Endothelial cell of umbilical vein (primary cell): ENCODE data around the gene GRK5. TPM values are rescaled to one million over a fixed set of nuclear protein-coding genes. Genes with fewer than 3 reads are reported as not detected.

Source experiments
- BruUV-seq: library from RNA; stranded (reverse); fragments of 400-500 nt; replicated peaks from 2 replicates; lab custom pipeline; 2021; lab: Mats Ljungman, UMichigan
- CTCF ChIA-PET: fragments of 300-600, 350-600 bp; sonication (Branson Sonifier 250); formaldehyde crosslinking; loops from one replicate; lab custom pipeline; 2021; ENCODE audit warnings: antibody characterized with exemption, inconsistent platforms; lab: Charles Lee
- POLR2A ChIA-PET: fragments of 300-600, 350-600 bp; sonication (Branson Sonifier 250); formaldehyde crosslinking; loops from one replicate; lab custom pipeline; 2021; ENCODE audit warnings: antibody characterized with exemption, inconsistent platforms; lab: Charles Lee
- DNase-seq: peaks from one replicate; pipeline ENCODE4 v3.0.0-alpha.2; 2011; ENCODE audit warnings: low read depth, low spot score
- FAIRE-seq: peaks from 2 replicates; lab custom pipeline; 2011; peaks lifted over from hg19 to GRCh38; lab: Jason Lieb, UNC
- H2AFZ ChIP-seq: 2 replicates; pipeline ENCODE4 v1.6.0; 2012; ENCODE audit warnings: low read depth, low read length, control low read depth, inconsistent platforms
- H3K27ac ChIP-seq: 2 replicates; pipeline ENCODE4 v1.5.1; 2011; ENCODE audit warnings: low read depth, mild to moderate bottlenecking, control low read depth, low read length, moderate library complexity; ENCODE audit not compliant: insufficient read depth
- H3K27me3 ChIP-seq, 2 experiments: 2 replicates each; pipeline versions ENCODE4 v1.6.0 to v1.6.1; 2011; ENCODE audit warnings: low read length in 2 of 2, mixed read lengths in 1 of 2; ENCODE audit not compliant: control insufficient read depth in 2 of 2, insufficient read depth in 2 of 2
- H3K36me3 ChIP-seq, 2 experiments: 2 replicates in 1 of 2; 3 replicates in 1 of 2; pipeline ENCODE4 v1.5.1; 2011; ENCODE audit warnings: low read length in 2 of 2, mild to moderate bottlenecking in 1 of 2, moderate library complexity in 1 of 2; ENCODE audit not compliant: control insufficient read depth in 2 of 2, insufficient read depth in 2 of 2; ENCODE audit errors: extremely low read depth in 1 of 2
- H3K4me1 ChIP-seq: 3 replicates; pipeline ENCODE4 v1.5.1; 2011; ENCODE audit warnings: mild to moderate bottlenecking, low read length; ENCODE audit not compliant: control insufficient read depth, insufficient read depth; ENCODE audit errors: extremely low read depth
- H3K4me2 ChIP-seq: 2 replicates; pipeline ENCODE4 v1.6.1; 2011; ENCODE audit warnings: low read length, control low read depth, mixed read lengths; ENCODE audit not compliant: insufficient read depth
- H3K4me3 ChIP-seq, 3 experiments: fragments of 200-600 bp in 1 of 3; sonication (generic), shearing (Covaris generic) in 1 of 3; replicated peaks in 1 of 3; 2 replicates each; pipeline ENCODE4 v1.5.1; 2011 to 2016; ENCODE audit warnings: control low read depth in 3 of 3, low read length in 3 of 3, mild to moderate bottlenecking in 2 of 3, inconsistent platforms in 1 of 3, low read depth in 1 of 3, moderate library complexity in 1 of 3; ENCODE audit not compliant: insufficient read depth in 1 of 3
- H3K79me2 ChIP-seq: 2 replicates; pipeline ENCODE4 v1.6.0; 2012; ENCODE audit warnings: low read length, inconsistent platforms; ENCODE audit not compliant: control insufficient read depth, insufficient read depth
- H3K9ac ChIP-seq: replicated peaks from 2 replicates; pipeline ENCODE3; 2011; ENCODE audit warnings: low read length, control low read depth; ENCODE audit not compliant: insufficient read depth; ENCODE audit errors: extremely low read depth
- H3K9me1 ChIP-seq: replicated peaks from 3 replicates; pipeline ENCODE4 v1.6.0; 2011; ENCODE audit warnings: mild to moderate bottlenecking, low read length; ENCODE audit not compliant: control insufficient read depth, insufficient read depth; ENCODE audit errors: extremely low read depth
- H3K9me3 ChIP-seq: replicated peaks from 2 replicates; pipeline ENCODE4 v1.5.1; 2012; ENCODE audit warnings: low read length, inconsistent platforms; ENCODE audit not compliant: control insufficient read depth, insufficient read depth
- H4K20me1 ChIP-seq: replicated peaks from 2 replicates; pipeline ENCODE3; 2011; ENCODE audit warnings: mild to moderate bottlenecking, low read length; ENCODE audit not compliant: control insufficient read depth, insufficient read depth; ENCODE audit errors: extremely low read depth
- EZH2 ChIP-seq: IDR thresholded peaks from 2 replicates; pipeline ENCODE4 v1.6.1; 2012; ENCODE audit warnings: borderline replicate concordance, low read depth, mild to moderate bottlenecking, moderate library complexity, low read length, inconsistent platforms; ENCODE audit not compliant: severe bottlenecking
- FOS ChIP-seq: IDR thresholded peaks from 2 replicates; pipeline ENCODE4 v1.6.1; 2011; ENCODE audit warnings: mild to moderate bottlenecking, low read length, moderate library complexity, borderline replicate concordance; ENCODE audit not compliant: insufficient read depth
- GATA2 ChIP-seq: IDR thresholded peaks from 2 replicates; pipeline ENCODE4 v1.7.0; 2011; ENCODE audit warnings: low read depth, mild to moderate bottlenecking, moderate library complexity, mixed read lengths, low read length; ENCODE audit not compliant: insufficient read length, insufficient read depth
- JUN ChIP-seq: IDR thresholded peaks from 2 replicates; pipeline ENCODE4 v1.6.1; 2011; ENCODE audit warnings: borderline replicate concordance, low read depth; ENCODE audit not compliant: insufficient read length, insufficient read depth
- MYC ChIP-seq: IDR thresholded peaks from one replicate; pipeline ENCODE4 v1.6.1; 2011; ENCODE audit warnings: mild to moderate bottlenecking, low read depth, low read length
- POLR2A ChIP-seq: IDR thresholded peaks from 2 replicates; pipeline ENCODE4 v1.6.1; 2012; ENCODE audit warnings: low read depth, mild to moderate bottlenecking, control low read depth, low read length
- POLR2AphosphoS5 ChIP-seq: IDR thresholded peaks from 2 replicates; pipeline ENCODE4 v1.6.1; 2012; ENCODE audit warnings: low read depth, mild to moderate bottlenecking, control low read depth, low read length, moderate library complexity; ENCODE audit not compliant: insufficient read depth
- dilution Hi-C: fragments of 300-500 bp; cut with MboI; formaldehyde crosslinking; loops from one replicate; pipeline ENCODE4 v1.15.0; 2019; ENCODE audit warnings: low sequenced_read_pairs; ENCODE audit not compliant: extremely low pct_ligation_motif_present
- intact Hi-C: fragments of 100-400 bp; cut with micrococcal nuclease; formaldehyde crosslinking; loops from one replicate; pipeline ENCODE4 v1.10.0; 2022
- polyA plus RNA-seq, 4 experiments: library from polyadenylated mRNA; depleted of rRNA in 3 of 4; stranded (reverse) in 3 of 4; unstranded in 1 of 4; fragments of >200 nt; gene quantifications; 2 replicates each; pipeline versions ENCODE4 v1.2.1 to v1.2.3, GENCODE V29; 2011 to 2012; ENCODE audit warnings: missing spikeins in 1 of 4
- total RNA-seq: library from RNA; stranded (reverse); gene quantifications from 2 replicates; pipeline ENCODE4 v1.2.3, GENCODE V29; 2021
- TF ChIP-seq, protein P1 (sequence below), 2 donors: IDR thresholded peaks; 1 replicate in 1 of 2; 2 replicates in 1 of 2; pipeline ENCODE4 v1.5.1; 2011; ENCODE audit warnings: low read length in 2 of 2, mild to moderate bottlenecking in 2 of 2, moderate library complexity in 2 of 2, control low read depth in 1 of 2, inconsistent platforms in 1 of 2, low read depth in 1 of 2; ENCODE audit not compliant: insufficient read depth in 1 of 2; ENCODE audit errors: extremely low read depth in 1 of 2
- TF ChIP-seq, protein P2 (sequence below): IDR thresholded peaks from 2 replicates; pipeline ENCODE4 v1.6.1; 2011; ENCODE audit not compliant: insufficient read depth, insufficient read length

Gene GRK5
- total and polyA plus RNA-seq, 2 donors (not counting 3 experiments of a cell fraction or from before 2014, with no cell fraction given), result 13.1 to 29.5 TPM

DNA sequence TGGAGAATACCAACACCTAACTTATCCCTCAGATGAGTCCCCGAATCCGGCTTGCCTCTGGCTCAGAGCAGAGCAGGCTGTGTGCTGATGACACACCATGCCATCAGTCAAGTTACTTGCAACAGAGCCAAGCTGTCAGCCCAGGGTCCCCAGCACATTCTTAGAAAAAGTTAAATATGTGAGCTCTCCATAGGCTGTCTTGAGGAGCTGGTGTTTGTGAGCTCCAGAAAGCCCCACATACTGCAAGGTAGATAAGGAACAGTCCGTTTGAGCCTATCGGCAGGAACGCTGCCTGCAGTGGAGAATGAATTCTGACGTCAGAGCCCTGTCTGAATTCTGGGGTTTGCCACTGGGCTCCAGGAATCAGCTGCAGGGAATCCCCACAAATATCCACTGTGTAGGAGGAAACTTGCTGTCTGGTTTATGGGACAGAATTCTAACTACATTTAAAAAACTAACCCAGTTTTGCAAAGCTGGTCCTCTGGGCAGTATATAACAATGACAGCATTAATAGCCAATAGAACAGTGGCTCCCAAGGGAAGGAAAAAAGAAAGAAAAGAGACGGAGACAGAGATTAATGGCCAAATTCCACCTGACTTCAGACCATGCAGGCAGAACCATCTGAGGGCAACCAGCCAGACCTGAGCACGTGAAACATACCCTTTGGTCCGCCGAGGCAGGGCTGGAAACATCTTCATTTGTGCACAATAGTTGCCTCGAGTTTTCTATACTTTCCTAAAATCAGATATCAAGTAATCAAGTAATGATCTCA lies 45.5 kb upstream of the GRK5 start:
- no peak overlapping the region for H3K4me2 ChIP-seq
- no peaks in the 10 kb centered on the region for H3K27me3 ChIP-seq
- no peak overlapping the region for H3K9ac ChIP-seq
- no peaks in the 10 kb centered on the region for H4K20me1 ChIP-seq
- peaks cover 0 to 2% of the 10 kb centered on the region in 2 experiments for H3K36me3 ChIP-seq
- no TSS peak for BruUV-seq
- TF ChIP-seq GATA2 (no peak), POLR2A (no peak), MYC (no peak), POLR2AphosphoS5 (no peak), EZH2 (no peak), FOS (no peak), JUN (no peak)
- TF ChIP-seq, protein P1, sequence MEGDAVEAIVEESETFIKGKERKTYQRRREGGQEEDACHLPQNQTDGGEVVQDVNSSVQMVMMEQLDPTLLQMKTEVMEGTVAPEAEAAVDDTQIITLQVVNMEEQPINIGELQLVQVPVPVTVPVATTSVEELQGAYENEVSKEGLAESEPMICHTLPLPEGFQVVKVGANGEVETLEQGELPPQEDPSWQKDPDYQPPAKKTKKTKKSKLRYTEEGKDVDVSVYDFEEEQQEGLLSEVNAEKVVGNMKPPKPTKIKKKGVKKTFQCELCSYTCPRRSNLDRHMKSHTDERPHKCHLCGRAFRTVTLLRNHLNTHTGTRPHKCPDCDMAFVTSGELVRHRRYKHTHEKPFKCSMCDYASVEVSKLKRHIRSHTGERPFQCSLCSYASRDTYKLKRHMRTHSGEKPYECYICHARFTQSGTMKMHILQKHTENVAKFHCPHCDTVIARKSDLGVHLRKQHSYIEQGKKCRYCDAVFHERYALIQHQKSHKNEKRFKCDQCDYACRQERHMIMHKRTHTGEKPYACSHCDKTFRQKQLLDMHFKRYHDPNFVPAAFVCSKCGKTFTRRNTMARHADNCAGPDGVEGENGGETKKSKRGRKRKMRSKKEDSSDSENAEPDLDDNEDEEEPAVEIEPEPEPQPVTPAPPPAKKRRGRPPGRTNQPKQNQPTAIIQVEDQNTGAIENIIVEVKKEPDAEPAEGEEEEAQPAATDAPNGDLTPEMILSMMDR (IDR thresholded peaks at IDR 0.05; ENCODE audit: extremely low read depth in 1 of 2, insufficient read depth in 1 of 2, low read depth in 1 of 2, low read length in 2 of 2), result no peak
- TF ChIP-seq, protein P2, sequence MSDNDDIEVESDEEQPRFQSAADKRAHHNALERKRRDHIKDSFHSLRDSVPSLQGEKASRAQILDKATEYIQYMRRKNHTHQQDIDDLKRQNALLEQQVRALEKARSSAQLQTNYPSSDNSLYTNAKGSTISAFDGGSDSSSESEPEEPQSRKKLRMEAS, result no peak
- dilution Hi-C loops (no loop called here), intact Hi-C loops (no loop called here)
- H3K9me1 ChIP-seq, result no peaks in the 10 kb centered on the region
- DNase-seq, result no peak
- no peak overlapping the region for H2AFZ ChIP-seq
- CTCF ChIA-PET, result interaction anchor here (1.1 to 1.6 kb wide), 3 partner anchors 11 to 328 kb away, joined by 3 to 4 read pairs (median 3); no protein-coding TSS in a partner anchor
- peaks cover 19% of the 10 kb centered on the region for H3K4me1 ChIP-seq
- POLR2A ChIA-PET, result no interaction called here
- no peak overlapping the region for H3K27ac ChIP-seq
- H3K4me3 ChIP-seq, result no peak overlapping the region
- peak; percentile 24 for FAIRE-seq
- no peaks in the 10 kb centered on the region for H3K79me2 ChIP-seq
- H3K9me3 ChIP-seq, result no peaks in the 10 kb centered on the region
